Measurements from ENCODE around the gene TBX1.

- TF ChIP-seq CTCF (conservative IDR thresholded peaks at IDR 0.05) (no peak), EZH2 (IDR thresholded peaks at IDR 0.05; ENCODE audit: low read depth) (no peak)
Measured at GRCh38 chr22:19782533-19782932, 22.0 kb downstream of the TBX1 start.
